GM19397 (cell line): ENCODE measurements around the gene OSBPL10.

Source experiments
- ATAC-seq: cut with Tn5 transposase; IDR thresholded peaks from one replicate; pipeline ENCODE4 v1.9.1; 2021; ENCODE audit warnings: mild to moderate bottlenecking, moderate library complexity; ENCODE audit not compliant: unreplicated experiment

Gene OSBPL10

GRCh38 chr3:31823184-31823583 is 157.9 kb downstream of the OSBPL10 start:
- ATAC-seq, result no peak

- ATAC-seq, result no peak
Observed at GRCh38 chr3:31821118-31821517, 159.9 kb downstream of the OSBPL10 start.

- no peak for ATAC-seq
Observed at GRCh38 chr3:31819441-31819840, 161.6 kb downstream of the OSBPL10 start.

- no peak for ATAC-seq
Observed at GRCh38 chr3:31817411-31817966, 163.6 kb downstream of the OSBPL10 start.

GRCh38 chr3:31815631-31816440 is 165.2 kb downstream of the OSBPL10 start:
- no peak for ATAC-seq

GRCh38 chr3:31815006-31815405 is 166.1 kb downstream of the OSBPL10 start:
- ATAC-seq, result no peak

- no peak for ATAC-seq
Observed at GRCh38 chr3:31813686-31814085, 167.4 kb downstream of the OSBPL10 start.

GRCh38 chr3:31813197-31813596 is 167.9 kb downstream of the OSBPL10 start:
- no peak for ATAC-seq

- ATAC-seq, result no peak
Observed at GRCh38 chr3:31810991-31811433, 170.1 kb downstream of the OSBPL10 start.

- no peak for ATAC-seq
Observed at GRCh38 chr3:31808143-31808720, 172.8 kb downstream of the OSBPL10 start.

GRCh38 chr3:31804251-31805051 is 176.6 kb downstream of the OSBPL10 start:
- no peak for ATAC-seq

GRCh38 chr3:31802981-31803740 is 177.9 kb downstream of the OSBPL10 start:
- ATAC-seq, result no peak

- ATAC-seq, result no peak
Observed at GRCh38 chr3:31800436-31800835, 180.6 kb downstream of the OSBPL10 start.

- ATAC-seq, result no peak
Observed at GRCh38 chr3:31798840-31799239, 182.2 kb downstream of the OSBPL10 start.

GRCh38 chr3:31793821-31794220 is 187.2 kb downstream of the OSBPL10 start:
- no peak for ATAC-seq

GRCh38 chr3:31791090-31791430 is 190.0 kb downstream of the OSBPL10 start:
- no peak for ATAC-seq

GRCh38 chr3:31790193-31791089 is 190.6 kb downstream of the OSBPL10 start:
- no peak for ATAC-seq

- ATAC-seq, result no peak
Observed at GRCh38 chr3:31789429-31789828, 191.6 kb downstream of the OSBPL10 start.

GRCh38 chr3:31785734-31786133 is 195.3 kb downstream of the OSBPL10 start:
- no peak for ATAC-seq

GRCh38 chr3:31785286-31785685 is 195.8 kb downstream of the OSBPL10 start:
- ATAC-seq, result no peak
